ENCODE measurements around the gene HS3ST2. TPM values are rescaled to one million over a fixed set of nuclear protein-coding genes. Genes with fewer than 3 reads are reported as not detected.

HS3ST2 gene
- total and polyA plus RNA-seq, 2 experiments from 2014 or later: 1.4 to 3.2 TPM

DNA sequence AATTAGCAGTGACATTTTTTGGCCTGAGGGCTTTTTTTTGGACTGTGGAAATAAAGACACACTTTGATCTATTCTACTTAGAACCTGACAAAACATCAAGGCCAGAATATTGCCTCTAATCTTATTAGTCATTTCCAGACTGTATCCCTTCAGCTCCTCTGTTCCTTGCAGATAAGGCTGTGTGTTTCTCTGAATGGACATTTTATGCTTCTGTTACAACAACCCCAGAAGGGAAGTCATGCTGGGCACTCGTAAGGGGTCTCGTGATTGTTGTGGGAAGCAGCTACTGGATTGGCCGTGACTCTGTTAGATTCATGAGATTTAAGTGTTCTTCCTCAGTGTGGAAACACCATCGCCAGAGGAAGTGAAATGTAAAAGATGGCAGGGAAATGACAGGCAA lies 31.6 kb upstream of the HS3ST2 start:
- Mint-ChIP-seq H3K27ac (peak overlapping the region; percentile 73; the same call in 1 of the 2 replicates), H3K4me3 (no peak overlapping the region)
- H2AFZ ChIP-seq: 0 out of 2 replicates have a peak overlapping the region, but pooled peaks have one; percentile 11

More for the DNA sequence above, 31.6 kb upstream of the HS3ST2 start:
- H3K36me3 ChIP-seq (ENCODE audit: insufficient read depth): no peaks in the 10 kb centered on the region
- peaks cover 6% of the 10 kb centered on the region for H3K27me3 Mint-ChIP-seq (ENCODE audit: insufficient read depth, low read depth, poor library complexity)
- DNase-seq (ENCODE audit: low spot score) (no peak), ATAC-seq (no peak)
- no peak overlapping the region for H3K27ac ChIP-seq (ENCODE audit: low read depth)
- H3K36me3 Mint-ChIP-seq (ENCODE audit: low read depth): no peaks in the 10 kb centered on the region
- H3F3A ChIP-seq (replicated peaks; ENCODE audit: low read depth): no peaks in the 10 kb centered on the region
- no peaks in the 10 kb centered on the region for H4K20me1 ChIP-seq (replicated peaks; ENCODE audit: insufficient read depth)
- H3K27me3 ChIP-seq (ENCODE audit: insufficient read depth): no peaks in the 10 kb centered on the region
- peaks cover 13% of the 10 kb centered on the region for H3K4me1 ChIP-seq (ENCODE audit: insufficient read depth)
- peaks cover 19% of the 10 kb centered on the region for H3K4me1 Mint-ChIP-seq
- peaks cover 4% of the 10 kb centered on the region; the same call in 1 of the 2 replicates for H3K9me2 ChIP-seq (ENCODE audit: insufficient read depth)
- no peaks in the 10 kb centered on the region for H3K79me2 ChIP-seq (replicated peaks; ENCODE audit: insufficient read depth)
- TF ChIP-seq, protein P1, sequence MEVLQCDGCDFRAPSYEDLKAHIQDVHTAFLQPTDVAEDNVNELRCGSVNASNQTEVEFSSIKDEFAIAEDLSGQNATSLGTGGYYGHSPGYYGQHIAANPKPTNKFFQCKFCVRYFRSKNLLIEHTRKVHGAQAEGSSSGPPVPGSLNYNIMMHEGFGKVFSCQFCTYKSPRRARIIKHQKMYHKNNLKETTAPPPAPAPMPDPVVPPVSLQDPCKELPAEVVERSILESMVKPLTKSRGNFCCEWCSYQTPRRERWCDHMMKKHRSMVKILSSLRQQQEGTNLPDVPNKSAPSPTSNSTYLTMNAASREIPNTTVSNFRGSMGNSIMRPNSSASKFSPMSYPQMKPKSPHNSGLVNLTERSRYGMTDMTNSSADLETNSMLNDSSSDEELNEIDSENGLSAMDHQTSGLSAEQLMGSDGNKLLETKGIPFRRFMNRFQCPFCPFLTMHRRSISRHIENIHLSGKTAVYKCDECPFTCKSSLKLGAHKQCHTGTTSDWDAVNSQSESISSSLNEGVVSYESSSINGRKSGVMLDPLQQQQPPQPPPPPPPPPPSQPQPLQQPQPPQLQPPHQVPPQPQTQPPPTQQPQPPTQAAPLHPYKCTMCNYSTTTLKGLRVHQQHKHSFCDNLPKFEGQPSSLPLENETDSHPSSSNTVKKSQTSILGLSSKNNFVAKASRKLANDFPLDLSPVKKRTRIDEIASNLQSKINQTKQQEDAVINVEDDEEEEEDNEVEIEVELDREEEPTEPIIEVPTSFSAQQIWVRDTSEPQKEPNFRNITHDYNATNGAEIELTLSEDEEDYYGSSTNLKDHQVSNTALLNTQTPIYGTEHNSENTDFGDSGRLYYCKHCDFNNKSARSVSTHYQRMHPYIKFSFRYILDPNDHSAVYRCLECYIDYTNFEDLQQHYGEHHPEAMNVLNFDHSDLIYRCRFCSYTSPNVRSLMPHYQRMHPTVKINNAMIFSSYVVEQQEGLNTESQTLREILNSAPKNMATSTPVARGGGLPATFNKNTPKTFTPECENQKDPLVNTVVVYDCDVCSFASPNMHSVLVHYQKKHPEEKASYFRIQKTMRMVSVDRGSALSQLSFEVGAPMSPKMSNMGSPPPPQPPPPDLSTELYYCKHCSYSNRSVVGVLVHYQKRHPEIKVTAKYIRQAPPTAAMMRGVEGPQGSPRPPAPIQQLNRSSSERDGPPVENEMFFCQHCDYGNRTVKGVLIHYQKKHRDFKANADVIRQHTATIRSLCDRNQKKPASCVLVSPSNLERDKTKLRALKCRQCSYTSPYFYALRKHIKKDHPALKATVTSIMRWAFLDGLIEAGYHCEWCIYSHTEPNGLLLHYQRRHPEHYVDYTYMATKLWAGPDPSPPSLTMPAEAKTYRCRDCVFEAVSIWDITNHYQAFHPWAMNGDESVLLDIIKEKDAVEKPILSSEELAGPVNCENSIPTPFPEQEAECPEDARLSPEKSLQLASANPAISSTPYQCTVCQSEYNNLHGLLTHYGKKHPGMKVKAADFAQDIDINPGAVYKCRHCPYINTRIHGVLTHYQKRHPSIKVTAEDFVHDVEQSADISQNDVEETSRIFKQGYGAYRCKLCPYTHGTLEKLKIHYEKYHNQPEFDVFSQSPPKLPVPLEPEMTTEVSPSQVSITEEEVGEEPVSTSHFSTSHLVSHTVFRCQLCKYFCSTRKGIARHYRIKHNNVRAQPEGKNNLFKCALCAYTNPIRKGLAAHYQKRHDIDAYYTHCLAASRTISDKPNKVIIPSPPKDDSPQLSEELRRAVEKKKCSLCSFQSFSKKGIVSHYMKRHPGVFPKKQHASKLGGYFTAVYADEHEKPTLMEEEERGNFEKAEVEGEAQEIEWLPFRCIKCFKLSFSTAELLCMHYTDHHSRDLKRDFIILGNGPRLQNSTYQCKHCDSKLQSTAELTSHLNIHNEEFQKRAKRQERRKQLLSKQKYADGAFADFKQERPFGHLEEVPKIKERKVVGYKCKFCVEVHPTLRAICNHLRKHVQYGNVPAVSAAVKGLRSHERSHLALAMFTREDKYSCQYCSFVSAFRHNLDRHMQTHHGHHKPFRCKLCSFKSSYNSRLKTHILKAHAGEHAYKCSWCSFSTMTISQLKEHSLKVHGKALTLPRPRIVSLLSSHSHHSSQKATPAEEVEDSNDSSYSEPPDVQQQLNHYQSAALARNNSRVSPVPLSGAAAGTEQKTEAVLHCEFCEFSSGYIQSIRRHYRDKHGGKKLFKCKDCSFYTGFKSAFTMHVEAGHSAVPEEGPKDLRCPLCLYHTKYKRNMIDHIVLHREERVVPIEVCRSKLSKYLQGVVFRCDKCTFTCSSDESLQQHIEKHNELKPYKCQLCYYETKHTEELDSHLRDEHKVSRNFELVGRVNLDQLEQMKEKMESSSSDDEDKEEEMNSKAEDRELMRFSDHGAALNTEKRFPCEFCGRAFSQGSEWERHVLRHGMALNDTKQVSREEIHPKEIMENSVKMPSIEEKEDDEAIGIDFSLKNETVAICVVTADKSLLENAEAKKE (CRISPR knock-in tag; IDR thresholded peaks at IDR 0.05): no peak
- TF ChIP-seq, protein P2, sequence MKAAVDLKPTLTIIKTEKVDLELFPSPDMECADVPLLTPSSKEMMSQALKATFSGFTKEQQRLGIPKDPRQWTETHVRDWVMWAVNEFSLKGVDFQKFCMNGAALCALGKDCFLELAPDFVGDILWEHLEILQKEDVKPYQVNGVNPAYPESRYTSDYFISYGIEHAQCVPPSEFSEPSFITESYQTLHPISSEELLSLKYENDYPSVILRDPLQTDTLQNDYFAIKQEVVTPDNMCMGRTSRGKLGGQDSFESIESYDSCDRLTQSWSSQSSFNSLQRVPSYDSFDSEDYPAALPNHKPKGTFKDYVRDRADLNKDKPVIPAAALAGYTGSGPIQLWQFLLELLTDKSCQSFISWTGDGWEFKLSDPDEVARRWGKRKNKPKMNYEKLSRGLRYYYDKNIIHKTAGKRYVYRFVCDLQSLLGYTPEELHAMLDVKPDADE (IDR thresholded peaks at IDR 0.05): no peak
- no peak for TF ChIP-seq ZNF331 (CRISPR knock-in tag; IDR thresholded peaks at IDR 0.05; ENCODE audit: low read depth)
- no peak for TF ChIP-seq NANOG (IDR thresholded peaks at IDR 0.05; ENCODE audit: borderline replicate concordance)
- TF ChIP-seq, protein P3, sequence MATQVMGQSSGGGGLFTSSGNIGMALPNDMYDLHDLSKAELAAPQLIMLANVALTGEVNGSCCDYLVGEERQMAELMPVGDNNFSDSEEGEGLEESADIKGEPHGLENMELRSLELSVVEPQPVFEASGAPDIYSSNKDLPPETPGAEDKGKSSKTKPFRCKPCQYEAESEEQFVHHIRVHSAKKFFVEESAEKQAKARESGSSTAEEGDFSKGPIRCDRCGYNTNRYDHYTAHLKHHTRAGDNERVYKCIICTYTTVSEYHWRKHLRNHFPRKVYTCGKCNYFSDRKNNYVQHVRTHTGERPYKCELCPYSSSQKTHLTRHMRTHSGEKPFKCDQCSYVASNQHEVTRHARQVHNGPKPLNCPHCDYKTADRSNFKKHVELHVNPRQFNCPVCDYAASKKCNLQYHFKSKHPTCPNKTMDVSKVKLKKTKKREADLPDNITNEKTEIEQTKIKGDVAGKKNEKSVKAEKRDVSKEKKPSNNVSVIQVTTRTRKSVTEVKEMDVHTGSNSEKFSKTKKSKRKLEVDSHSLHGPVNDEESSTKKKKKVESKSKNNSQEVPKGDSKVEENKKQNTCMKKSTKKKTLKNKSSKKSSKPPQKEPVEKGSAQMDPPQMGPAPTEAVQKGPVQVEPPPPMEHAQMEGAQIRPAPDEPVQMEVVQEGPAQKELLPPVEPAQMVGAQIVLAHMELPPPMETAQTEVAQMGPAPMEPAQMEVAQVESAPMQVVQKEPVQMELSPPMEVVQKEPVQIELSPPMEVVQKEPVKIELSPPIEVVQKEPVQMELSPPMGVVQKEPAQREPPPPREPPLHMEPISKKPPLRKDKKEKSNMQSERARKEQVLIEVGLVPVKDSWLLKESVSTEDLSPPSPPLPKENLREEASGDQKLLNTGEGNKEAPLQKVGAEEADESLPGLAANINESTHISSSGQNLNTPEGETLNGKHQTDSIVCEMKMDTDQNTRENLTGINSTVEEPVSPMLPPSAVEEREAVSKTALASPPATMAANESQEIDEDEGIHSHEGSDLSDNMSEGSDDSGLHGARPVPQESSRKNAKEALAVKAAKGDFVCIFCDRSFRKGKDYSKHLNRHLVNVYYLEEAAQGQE (IDR thresholded peaks at IDR 0.05; ENCODE audit: unreplicated experiment): no peak
- TF ChIP-seq, protein P4, sequence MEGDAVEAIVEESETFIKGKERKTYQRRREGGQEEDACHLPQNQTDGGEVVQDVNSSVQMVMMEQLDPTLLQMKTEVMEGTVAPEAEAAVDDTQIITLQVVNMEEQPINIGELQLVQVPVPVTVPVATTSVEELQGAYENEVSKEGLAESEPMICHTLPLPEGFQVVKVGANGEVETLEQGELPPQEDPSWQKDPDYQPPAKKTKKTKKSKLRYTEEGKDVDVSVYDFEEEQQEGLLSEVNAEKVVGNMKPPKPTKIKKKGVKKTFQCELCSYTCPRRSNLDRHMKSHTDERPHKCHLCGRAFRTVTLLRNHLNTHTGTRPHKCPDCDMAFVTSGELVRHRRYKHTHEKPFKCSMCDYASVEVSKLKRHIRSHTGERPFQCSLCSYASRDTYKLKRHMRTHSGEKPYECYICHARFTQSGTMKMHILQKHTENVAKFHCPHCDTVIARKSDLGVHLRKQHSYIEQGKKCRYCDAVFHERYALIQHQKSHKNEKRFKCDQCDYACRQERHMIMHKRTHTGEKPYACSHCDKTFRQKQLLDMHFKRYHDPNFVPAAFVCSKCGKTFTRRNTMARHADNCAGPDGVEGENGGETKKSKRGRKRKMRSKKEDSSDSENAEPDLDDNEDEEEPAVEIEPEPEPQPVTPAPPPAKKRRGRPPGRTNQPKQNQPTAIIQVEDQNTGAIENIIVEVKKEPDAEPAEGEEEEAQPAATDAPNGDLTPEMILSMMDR (conservative IDR thresholded peaks at IDR 0.05; ENCODE audit: low read depth in 2 of 2): no peak
- no peak for TF ChIP-seq POLR2AphosphoS5 (IDR thresholded peaks at IDR 0.05; ENCODE audit: low read depth)
- no peak for TF ChIP-seq ZNF114 (CRISPR knock-in tag; IDR thresholded peaks at IDR 0.05)
- no peak for TF ChIP-seq JUNB (IDR thresholded peaks at IDR 0.05; ENCODE audit: unreplicated experiment)
- no peak for TF ChIP-seq EZH2phosphoT487 (IDR thresholded peaks at IDR 0.05; ENCODE audit: unreplicated experiment)
- TF ChIP-seq CREB1 (CRISPR knock-in tag; IDR thresholded peaks at IDR 0.05; ENCODE audit: low read depth): no peak
- TF ChIP-seq STAT1 (IDR thresholded peaks at IDR 0.05; ENCODE audit: unreplicated experiment): no peak
- TF ChIP-seq EZH2 (IDR thresholded peaks at IDR 0.05; ENCODE audit: low read depth, unreplicated experiment): no peak
- H3K9me3 Mint-ChIP-seq: no peaks in the 10 kb centered on the region
- no peak overlapping the region for H3K4me3 ChIP-seq
- no peak overlapping the region for H3K4me2 ChIP-seq

Measured in GM23338 (cell line).